NCI-H1417 (cell line): ENCODE measurements around the gene ETV3L.
A peak's percentile ranks its signal among the peaks of the same experiment; 100 is the strongest.

Experiments
- DNase-seq, 3 experiments: peaks; one replicate each; lab custom pipeline; 2025; lab: John Stamatoyannopoulos, UW

The ETV3L gene

DNA sequence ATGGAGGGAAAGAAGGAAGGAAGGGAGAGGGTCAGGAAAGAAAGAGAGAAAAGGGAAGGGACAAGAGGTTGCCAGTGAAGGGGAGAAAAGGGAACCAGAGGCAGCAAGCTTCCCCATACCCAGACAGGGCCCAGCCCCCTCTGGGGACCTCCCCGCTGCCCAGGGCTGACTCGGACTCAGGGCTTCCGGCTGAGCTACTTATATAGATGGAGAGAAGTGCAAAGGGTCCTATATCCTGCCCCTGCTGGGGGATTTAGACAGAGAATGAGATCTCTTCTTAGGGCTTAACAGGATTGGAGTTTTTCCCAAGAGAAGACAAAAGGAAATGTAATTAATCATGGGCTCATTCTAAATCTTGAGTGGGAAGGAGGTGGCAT lies at the start of gene ETV3L:
Gene ETV3L (minus strand): TSS at position 176 of the 377 bp plus-strand sequence. CDS start 285 bp downstream, outside the sequence.
- no peak for DNase-seq

DNA sequence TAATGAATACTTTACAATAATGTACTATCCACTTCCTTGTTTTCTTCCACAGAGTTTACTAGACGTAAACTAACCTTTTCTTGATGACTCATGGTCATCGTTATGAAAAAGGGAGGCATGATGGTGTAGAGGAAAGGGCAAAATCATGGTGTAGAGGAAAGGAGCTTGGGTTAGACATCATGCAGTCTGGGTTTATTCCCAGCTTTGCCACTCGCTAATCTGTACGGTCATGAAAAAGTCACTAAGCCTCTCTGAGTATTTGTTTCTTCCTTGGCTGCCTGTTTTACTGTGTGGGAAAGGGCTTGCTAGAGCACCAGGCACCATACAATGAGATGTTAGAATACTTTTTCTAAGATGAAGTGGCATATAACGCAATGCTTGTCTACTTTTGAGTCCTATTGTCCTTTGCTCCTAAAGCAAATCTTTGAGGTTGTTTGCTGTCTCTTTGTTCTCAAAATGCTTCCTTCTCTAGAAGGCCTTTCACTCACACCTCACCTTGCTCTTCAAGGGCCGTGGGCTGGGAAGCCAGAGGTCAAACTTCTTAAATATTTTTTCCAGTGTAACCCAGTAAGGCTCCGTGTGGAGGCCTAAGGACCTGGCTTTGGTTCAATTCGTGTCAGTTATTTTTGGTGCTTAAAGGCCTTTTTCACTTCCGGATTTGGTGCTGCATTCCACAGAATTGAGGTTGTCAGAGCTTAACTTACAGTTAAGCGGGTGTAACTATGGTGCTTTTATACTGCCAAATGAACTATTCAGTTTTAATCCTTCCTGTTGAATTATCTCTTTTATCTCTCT lies 48.5 kb upstream of the ETV3L start:
- no peak for DNase-seq

DNA sequence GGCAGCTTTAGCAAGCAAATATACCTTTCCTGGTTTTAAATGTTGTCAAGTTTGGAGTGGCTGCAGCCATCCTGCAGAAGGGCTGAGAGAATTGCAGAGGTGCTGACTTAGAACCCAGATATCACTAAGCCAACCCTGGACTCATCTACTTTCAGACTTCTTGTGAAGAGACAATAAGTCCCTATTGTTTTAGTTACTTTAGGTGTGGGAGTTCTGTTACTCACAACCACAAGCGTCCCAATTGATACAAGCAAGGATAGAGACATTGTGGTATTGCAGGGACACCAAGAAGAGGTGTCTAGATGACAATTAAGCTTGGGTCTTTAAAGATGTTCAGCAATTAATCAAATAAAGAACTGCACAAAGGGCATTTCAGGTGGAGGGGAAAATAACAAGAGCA lies 47.4 kb upstream of the ETV3L start:
- no peak for DNase-seq

DNA sequence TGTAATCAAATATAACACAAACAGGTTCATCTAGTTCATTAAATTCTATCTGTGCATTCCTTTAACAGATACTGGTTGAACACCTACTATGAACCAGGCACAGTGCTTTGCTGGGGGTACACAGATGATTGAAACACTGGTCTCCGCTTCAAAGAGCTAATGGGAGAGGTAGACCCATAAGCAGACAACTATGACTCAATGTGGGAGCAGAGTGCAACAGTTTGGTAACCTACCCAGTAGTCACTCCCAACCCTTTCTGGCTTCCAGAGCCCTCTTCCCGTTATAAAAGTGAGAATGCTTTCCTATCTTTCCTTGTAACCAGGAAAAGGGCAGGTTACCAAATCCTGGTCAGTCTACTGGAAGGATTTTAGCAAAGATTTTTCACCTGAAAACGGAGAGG lies 46.6 kb upstream of the ETV3L start:
- DNase-seq = no peak

DNA sequence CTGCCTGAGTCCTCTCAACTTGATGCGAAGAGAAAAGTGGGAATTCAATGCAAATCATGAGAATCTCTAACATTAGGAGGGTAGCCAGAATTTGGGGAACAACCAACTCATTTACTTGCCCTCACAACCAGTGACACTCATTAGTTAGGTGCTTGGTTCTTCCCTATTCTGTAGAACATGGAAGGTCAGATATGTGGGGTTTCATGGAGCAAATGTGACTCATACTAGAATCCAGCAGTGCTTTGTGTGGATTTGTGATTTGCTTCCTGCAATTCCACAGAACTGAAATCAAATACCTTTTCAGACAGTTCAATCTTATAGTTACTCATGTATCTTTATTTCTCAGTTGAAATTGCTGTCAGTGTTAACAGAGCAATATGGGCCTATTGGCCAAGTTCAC lies 45.5 kb upstream of the ETV3L start:
- no peak for DNase-seq

DNA sequence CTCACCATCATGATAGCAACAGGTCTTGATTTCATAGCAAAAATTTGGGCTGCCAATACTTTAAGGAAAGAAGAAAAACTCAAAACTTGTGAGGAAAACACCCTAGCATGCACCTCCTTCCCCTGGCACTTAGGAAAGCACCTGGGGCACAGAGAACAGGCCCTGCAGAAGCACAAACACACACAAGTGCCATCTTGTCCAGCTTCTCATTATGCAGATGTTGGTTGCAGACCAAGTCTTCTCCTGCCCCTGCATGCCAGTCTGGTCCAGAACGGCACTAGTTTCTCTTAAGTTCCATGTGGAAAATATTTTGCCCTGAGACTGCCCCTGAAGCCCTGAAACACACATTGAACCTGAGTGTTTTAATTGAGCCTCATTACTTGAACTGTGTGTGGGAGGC lies 44.9 kb upstream of the ETV3L start:
- DNase-seq = no peak

DNA sequence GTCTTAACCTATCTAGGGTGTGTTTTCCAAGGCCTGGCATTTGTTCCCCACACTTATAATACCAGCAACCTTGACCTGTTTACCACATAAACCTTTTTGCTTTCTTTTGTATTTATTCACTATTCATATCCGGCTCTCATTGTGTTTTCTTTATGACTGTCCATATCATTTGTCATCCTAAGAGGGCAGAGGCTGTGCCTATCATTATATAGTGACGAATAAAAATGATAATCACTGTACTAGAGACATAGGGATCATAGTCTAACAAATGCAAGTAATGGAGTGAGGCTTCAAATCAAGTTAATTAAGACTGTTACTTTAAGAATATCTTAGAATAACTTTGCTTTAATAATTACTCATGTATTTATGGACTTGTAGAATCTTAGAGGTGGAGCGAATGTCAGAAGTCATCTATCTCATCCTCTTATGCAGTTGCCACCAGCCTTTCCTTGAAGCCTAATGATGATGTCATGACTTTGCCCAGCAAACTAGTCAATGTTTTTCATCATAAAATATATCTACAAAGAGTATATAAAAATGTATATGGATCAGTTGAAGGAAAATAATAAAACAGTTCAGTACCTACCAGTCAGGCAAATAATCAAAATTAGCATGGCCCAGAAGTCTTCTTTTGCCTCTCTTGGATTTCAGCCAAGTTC lies 43.3 kb upstream of the ETV3L start:
- DNase-seq = no peak

DNA sequence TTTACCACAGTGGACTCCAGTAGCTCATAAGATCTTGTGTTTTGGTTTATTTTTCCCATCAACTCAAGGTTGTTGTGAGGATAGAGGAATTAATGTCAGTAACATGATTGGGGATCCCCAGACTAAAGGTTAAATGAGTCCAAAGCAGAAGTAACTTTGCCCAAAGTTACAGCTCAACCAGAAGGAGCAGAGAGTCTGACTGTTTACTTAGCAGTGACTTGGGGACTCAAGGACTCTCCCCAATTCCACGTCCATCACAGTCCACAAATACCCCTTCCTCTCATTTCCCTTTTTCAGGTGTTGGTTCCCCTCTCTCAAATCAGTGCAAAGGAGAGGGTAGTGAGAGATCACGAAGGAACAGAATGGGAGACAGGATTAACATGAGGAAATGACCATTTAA lies 42.6 kb upstream of the ETV3L start:
- DNase-seq = no peak

DNA sequence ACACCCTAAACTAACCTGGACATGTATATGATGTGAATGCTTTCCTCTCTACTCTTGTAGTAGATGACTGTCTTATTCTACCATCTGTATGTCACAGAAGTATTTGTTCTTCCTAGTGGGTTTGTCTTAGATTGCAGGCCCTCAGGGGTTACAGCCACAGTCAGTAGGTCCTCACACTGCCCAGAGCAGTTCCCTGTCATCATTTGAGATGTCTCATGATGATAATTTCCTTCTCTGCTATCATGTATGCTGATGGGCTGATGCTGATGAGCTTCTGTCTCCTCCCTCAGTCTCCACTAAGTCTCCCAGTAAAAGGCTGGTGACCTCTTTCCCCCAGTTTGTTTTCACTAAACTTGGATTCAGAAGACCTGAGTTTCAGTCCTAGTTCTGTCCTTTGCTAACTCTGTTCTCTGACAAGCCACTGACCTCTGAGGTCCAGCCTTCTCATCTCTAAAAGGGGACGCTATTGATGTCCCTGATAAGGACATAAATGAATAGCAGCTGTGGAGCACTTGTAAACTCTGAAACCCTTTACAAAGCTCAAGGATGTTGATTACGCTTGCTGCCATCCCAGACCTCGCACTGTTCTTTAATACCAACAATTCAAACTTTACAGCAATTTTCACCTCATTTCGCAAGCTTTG lies 41.7 kb upstream of the ETV3L start:
- DNase-seq = no peak

DNA sequence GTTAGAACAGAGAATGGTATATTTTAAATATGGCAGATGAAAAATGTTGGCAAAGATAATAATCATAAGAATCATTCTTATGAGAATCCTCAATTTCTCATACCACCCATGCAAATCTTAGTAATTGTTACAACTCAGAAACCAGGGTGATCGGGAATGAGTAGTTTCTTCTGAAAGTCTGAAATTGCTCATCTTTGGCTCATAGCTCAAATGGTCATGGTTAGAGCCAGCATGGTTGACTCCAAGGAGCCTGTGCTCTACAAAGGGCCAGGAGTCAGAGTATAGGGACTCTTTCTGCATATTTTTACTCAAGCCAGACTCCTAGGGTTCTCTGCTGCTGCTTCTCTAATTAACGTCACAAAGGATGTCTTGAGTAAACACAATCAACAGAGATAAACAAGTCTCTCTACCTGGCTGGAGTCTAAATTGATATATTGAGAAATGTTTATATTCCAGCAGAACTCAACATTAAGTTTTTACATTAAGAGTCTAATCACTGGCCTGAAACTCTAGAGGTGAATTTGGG lies 40.5 kb upstream of the ETV3L start:
- DNase-seq = no peak

DNA sequence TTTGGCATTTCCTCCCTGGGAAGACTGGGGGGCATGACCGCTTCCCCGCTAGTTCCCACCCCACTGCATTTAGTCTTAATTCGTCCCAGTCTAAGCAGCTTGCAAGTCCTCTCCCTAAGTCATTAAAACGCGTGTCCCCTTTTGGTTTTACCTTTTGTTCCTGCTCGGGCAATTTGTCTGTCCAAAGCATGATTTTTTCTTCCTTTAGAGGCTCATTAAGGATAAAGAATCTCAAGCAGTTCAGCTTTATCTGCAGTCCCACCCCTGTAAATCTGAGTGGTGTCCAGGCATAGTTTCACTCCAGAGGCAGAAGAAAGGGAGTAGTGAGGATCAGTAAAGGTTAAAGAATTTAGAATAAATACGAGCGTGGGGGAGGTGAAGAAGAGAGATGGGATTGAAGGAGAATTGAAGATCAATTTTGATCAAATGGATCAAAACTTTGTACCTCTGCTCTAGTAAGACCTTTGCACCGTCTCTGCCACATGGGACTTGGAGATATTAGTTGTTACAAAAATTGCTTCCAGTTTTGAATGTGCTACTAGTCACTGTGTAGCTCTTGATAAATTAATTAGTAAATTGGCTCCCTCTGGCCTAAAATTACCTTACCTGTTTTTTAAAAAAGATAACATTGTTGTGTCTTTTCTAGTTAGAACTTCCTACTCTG lies 39.6 kb upstream of the ETV3L start:
- DNase-seq = peak in 1 of 3 experiments; percentile 52

DNA sequence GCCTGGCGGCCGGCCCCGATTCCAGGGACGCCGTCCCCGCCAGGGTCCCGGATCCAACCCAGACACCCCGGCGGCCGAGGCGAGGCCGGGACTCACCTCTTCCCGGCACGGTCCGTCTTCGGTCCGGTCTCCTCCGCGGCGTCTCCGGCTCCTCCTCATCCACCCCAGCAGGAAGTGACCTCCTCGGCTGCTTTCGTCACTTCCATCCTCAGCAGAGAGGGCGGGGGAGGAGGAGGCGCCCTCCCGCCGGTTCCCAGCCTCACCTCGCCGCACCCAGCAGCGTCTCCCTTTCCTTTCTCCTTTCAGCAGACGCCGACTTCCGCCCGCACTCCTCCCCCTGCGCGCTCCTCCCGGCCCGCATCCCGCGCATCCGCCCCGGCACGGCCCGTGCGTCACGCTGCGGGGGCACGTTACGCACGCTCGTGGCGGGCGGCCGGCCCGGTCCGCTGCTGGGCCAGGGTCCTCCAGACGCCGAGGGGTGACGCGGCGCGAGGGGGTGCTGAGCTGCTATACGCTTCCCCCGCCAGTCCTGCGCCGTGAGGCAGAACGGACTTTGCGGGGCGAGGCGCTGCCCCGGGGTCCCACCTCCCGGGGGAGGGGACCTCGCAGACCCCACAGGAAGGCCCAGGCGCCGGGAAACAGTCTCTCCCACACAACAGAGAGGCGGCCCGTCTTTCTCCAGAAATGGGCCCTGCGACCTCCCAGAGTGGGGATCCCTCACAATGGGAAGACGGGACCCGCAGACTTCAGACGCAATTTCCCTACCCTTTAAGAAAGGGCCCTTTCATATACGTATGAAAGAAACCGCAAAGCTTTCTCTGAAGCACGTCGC lies 38.8 kb upstream of the ETV3L start, which contains the start of gene ETV3:
Gene ETV3 (minus strand): TSS at position 176 of the 832 bp plus-strand sequence. CDS start 2,043 bp downstream, outside the sequence.
- DNase-seq = peak; percentile 93 to 95 (median 94)

DNA sequence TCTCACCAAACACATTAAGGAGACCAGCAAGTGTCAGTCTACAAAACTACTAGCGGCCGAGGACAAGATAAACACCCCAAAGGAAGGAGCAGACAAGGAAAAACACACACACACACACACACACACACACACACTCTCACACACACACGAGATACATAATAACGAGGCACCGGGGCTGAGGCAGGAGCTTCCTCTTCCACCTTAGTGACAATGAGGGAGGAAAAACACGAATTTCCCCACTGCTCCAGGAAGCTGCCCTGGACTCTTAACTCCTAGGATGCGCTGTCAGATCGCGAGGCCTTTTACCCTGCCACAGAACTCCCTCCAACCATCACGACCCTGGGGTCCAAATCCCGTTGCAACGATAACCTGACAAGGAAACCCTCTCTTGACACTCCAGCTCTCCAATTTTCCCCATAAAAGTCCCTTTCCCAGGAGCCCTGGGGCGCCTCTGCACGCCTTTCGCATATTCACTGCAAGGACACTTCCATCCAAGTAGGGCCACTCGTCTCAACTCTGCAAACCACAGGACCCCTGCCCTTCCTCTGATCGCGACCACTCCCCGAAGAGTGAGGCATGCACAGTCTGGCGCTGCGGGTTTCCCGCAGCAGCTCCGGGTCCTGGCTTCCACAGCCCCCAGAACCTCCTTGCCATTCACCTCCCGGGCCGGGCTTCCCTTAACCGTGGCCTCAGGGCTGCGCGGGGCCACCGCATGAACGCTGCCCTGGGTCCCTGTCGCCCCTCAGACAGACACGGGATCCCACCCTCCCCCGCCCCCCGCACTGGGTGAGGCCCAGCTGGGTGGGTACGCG lies 38.0 kb upstream of the ETV3L start:
- peak in 2 of 3 experiments; percentile 39 to 55 for DNase-seq

DNA sequence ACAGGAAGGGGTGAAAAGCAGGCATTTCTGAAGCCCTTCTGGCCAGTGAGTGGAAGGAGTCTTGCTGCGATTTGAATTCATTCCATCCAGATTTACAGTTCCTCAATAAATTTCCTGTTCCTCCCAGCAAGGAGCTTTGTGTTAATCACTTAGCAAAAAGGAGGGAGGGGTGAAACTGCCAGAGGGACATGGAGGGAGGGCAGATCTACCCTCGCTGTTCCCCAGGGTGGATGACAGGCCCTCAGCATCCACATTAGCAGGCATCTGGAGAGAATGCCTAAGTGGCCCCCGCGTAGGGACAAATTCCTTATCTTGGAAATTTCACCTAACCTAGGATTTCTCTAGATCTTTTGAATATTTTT lies 37.4 kb upstream of the ETV3L start:
- DNase-seq = peak in 1 of 3 experiments; percentile 39

DNA sequence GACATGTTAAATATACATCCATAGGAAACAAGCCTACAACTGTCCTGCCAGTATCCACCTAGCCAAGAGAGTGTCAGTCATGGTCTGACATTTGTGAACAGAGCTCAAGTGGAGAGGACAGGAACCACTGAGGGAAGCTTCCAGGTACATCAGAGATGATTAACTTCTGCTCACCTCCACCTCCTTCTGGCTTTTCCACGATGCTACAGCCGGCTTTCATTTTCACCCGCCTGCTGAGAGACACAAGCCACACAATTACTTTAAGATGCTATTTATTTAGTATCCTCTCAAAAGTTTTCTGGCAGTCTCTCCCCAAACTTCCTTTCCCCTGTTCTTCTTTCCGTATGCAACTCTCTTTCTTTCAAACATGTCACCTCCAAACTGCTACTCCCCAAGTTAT lies 36.5 kb upstream of the ETV3L start:
- DNase-seq = no peak

DNA sequence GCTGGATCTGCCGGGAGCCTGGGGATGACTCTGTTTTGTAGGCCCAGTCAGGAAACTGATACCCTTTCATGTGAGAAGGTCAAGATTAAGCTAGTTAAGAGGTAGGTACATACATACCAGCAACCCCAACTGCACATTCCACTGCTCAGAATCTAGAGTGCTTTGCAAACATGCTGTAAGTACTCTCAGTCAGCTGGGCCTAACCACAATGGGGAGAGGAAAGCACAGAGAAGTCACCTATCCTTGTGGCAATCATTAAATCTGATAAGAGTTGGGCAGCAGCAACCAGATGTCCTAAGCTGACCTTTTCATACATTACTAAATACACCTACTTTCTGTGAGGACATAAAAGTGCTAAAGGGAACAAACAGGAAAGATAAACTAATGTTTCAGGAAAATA lies 36.0 kb upstream of the ETV3L start:
- peak in 1 of 3 experiments; percentile 20 for DNase-seq

DNA sequence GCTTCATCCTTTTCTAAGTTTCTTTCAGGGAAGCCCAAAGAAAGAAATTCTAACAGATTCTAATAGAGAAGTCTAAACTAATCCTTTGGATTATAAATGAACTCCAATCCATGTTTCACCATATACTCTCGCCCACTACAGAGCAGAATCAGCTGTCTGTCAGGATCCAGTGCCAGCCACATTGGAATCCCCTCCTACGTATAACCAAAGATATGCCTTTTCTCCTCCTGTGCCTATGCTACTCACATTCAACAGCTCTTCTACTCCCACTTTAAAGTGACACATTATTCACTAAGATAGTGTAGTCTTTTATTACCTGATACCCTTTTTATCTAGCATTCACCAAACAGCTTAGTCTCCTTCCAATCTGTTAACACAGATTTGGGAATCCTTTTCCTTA lies 35.5 kb upstream of the ETV3L start:
- DNase-seq = no peak

DNA sequence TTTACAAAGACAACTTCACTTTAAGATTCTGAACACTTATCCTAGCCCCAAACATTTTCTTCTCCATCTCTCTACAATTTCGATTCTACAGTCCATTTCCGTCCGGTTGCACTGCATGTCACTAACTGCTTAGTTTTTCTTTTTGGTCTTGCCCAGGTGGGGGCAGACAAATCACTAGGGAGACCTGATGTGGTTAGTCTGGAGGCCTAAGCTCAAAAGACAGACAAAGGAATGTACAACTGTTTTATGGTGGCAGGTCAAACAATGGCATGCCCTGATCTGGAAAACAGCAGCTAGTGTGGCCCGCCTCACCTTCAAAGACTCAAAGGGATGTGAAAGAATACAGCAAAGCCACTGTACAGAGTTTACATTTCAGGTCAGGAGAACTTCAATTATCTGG lies 34.8 kb upstream of the ETV3L start:
- DNase-seq = no peak

DNA sequence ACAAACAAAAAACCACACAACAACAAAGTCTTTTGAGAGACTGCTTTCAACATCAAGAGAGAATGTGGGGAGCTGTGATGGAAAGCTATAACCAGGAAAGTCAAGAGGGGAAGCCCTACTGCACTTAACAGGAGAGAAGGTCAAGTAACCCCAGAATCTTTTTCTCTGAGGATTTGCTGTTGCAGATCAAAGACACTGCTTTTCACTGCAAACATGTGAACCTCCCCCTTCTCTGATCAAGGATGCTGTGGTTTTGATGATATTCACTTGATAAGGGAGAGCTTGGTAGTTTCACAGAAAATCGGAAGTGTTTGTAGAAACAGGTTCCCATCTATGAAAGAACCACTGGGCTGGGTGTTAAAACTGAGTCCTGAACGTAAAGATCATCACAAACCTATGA lies 33.8 kb upstream of the ETV3L start:
- DNase-seq = no peak

DNA sequence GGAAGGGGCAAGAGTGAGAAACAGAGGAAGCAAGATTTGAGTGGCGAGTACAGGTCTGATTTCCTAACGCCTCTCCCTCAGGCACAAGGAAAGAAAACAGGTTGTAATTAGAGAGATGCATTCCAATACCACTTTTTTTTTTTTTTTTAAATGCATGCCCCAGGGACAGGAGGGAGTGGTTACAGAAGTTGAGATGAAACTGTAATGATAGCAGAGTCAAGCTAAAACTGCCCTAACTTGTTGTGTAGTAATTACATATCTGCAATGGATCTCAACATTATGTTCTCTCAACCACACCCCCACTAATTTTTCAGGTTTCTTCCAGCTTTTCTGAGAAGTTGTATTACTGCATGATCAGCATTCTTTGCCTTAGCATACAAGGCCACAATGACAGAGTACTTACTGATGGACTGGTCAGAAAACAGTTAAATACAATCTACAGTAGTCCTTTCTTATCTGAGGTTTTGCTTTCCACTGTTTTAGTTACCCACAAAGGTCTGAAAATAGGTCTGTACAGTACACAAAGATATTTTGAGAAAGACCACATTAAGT lies 33.1 kb upstream of the ETV3L start:
- DNase-seq = no peak
